Endothelial cell of umbilical vein (primary cell): ENCODE measurements around the gene ARPC2. TPM values are rescaled to one million over a fixed set of nuclear protein-coding genes. Genes with fewer than 3 reads are reported as not detected.

Source experiments
- BruUV-seq: library from RNA; stranded (reverse); fragments of 400-500 nt; replicated peaks from 2 replicates; lab custom pipeline; 2021; lab: Mats Ljungman, UMichigan
- CTCF ChIA-PET: fragments of 300-600, 350-600 bp; sonication (Branson Sonifier 250); formaldehyde crosslinking; loops from one replicate; lab custom pipeline; 2021; ENCODE audit warnings: antibody characterized with exemption, inconsistent platforms; lab: Charles Lee
- POLR2A ChIA-PET: fragments of 300-600, 350-600 bp; sonication (Branson Sonifier 250); formaldehyde crosslinking; loops from one replicate; lab custom pipeline; 2021; ENCODE audit warnings: antibody characterized with exemption, inconsistent platforms; lab: Charles Lee
- DNase-seq: peaks from one replicate; pipeline ENCODE4 v3.0.0-alpha.2; 2011; ENCODE audit warnings: low read depth, low spot score
- FAIRE-seq: peaks from 2 replicates; lab custom pipeline; 2011; peaks lifted over from hg19 to GRCh38; lab: Jason Lieb, UNC
- H2AFZ ChIP-seq: 2 replicates; pipeline ENCODE4 v1.6.0; 2012; ENCODE audit warnings: low read depth, low read length, control low read depth, inconsistent platforms
- H3K27ac ChIP-seq: 2 replicates; pipeline ENCODE4 v1.5.1; 2011; ENCODE audit warnings: low read depth, mild to moderate bottlenecking, control low read depth, low read length, moderate library complexity; ENCODE audit not compliant: insufficient read depth
- H3K27me3 ChIP-seq, 2 experiments: 2 replicates each; pipeline versions ENCODE4 v1.6.0 to v1.6.1; 2011; ENCODE audit warnings: low read length in 2 of 2, mixed read lengths in 1 of 2; ENCODE audit not compliant: control insufficient read depth in 2 of 2, insufficient read depth in 2 of 2
- H3K36me3 ChIP-seq, 2 experiments: 2 replicates in 1 of 2; 3 replicates in 1 of 2; pipeline ENCODE4 v1.5.1; 2011; ENCODE audit warnings: low read length in 2 of 2, mild to moderate bottlenecking in 1 of 2, moderate library complexity in 1 of 2; ENCODE audit not compliant: control insufficient read depth in 2 of 2, insufficient read depth in 2 of 2; ENCODE audit errors: extremely low read depth in 1 of 2
- H3K4me1 ChIP-seq: 3 replicates; pipeline ENCODE4 v1.5.1; 2011; ENCODE audit warnings: mild to moderate bottlenecking, low read length; ENCODE audit not compliant: control insufficient read depth, insufficient read depth; ENCODE audit errors: extremely low read depth
- H3K4me2 ChIP-seq: 2 replicates; pipeline ENCODE4 v1.6.1; 2011; ENCODE audit warnings: low read length, control low read depth, mixed read lengths; ENCODE audit not compliant: insufficient read depth
- H3K4me3 ChIP-seq, 3 experiments: fragments of 200-600 bp in 1 of 3; sonication (generic), shearing (Covaris generic) in 1 of 3; replicated peaks in 1 of 3; 2 replicates each; pipeline ENCODE4 v1.5.1; 2011 to 2016; ENCODE audit warnings: control low read depth in 3 of 3, low read length in 3 of 3, mild to moderate bottlenecking in 2 of 3, inconsistent platforms in 1 of 3, low read depth in 1 of 3, moderate library complexity in 1 of 3; ENCODE audit not compliant: insufficient read depth in 1 of 3
- H3K79me2 ChIP-seq: 2 replicates; pipeline ENCODE4 v1.6.0; 2012; ENCODE audit warnings: low read length, inconsistent platforms; ENCODE audit not compliant: control insufficient read depth, insufficient read depth
- H3K9ac ChIP-seq: replicated peaks from 2 replicates; pipeline ENCODE3; 2011; ENCODE audit warnings: low read length, control low read depth; ENCODE audit not compliant: insufficient read depth; ENCODE audit errors: extremely low read depth
- H3K9me1 ChIP-seq: replicated peaks from 3 replicates; pipeline ENCODE4 v1.6.0; 2011; ENCODE audit warnings: mild to moderate bottlenecking, low read length; ENCODE audit not compliant: control insufficient read depth, insufficient read depth; ENCODE audit errors: extremely low read depth
- H3K9me3 ChIP-seq: replicated peaks from 2 replicates; pipeline ENCODE4 v1.5.1; 2012; ENCODE audit warnings: low read length, inconsistent platforms; ENCODE audit not compliant: control insufficient read depth, insufficient read depth
- H4K20me1 ChIP-seq: replicated peaks from 2 replicates; pipeline ENCODE3; 2011; ENCODE audit warnings: mild to moderate bottlenecking, low read length; ENCODE audit not compliant: control insufficient read depth, insufficient read depth; ENCODE audit errors: extremely low read depth
- CTCF ChIP-seq, 2 donors: IDR thresholded peaks; 1 replicate in 1 of 2; 2 replicates in 1 of 2; pipeline ENCODE4 v1.5.1; 2011; ENCODE audit warnings: low read length in 2 of 2, mild to moderate bottlenecking in 2 of 2, moderate library complexity in 2 of 2, control low read depth in 1 of 2, inconsistent platforms in 1 of 2, low read depth in 1 of 2; ENCODE audit not compliant: insufficient read depth in 1 of 2; ENCODE audit errors: extremely low read depth in 1 of 2
- EZH2 ChIP-seq: IDR thresholded peaks from 2 replicates; pipeline ENCODE4 v1.6.1; 2012; ENCODE audit warnings: borderline replicate concordance, low read depth, mild to moderate bottlenecking, moderate library complexity, low read length, inconsistent platforms; ENCODE audit not compliant: severe bottlenecking
- FOS ChIP-seq: IDR thresholded peaks from 2 replicates; pipeline ENCODE4 v1.6.1; 2011; ENCODE audit warnings: mild to moderate bottlenecking, low read length, moderate library complexity, borderline replicate concordance; ENCODE audit not compliant: insufficient read depth
- GATA2 ChIP-seq: IDR thresholded peaks from 2 replicates; pipeline ENCODE4 v1.7.0; 2011; ENCODE audit warnings: low read depth, mild to moderate bottlenecking, moderate library complexity, mixed read lengths, low read length; ENCODE audit not compliant: insufficient read length, insufficient read depth
- JUN ChIP-seq: IDR thresholded peaks from 2 replicates; pipeline ENCODE4 v1.6.1; 2011; ENCODE audit warnings: borderline replicate concordance, low read depth; ENCODE audit not compliant: insufficient read length, insufficient read depth
- MAX ChIP-seq: IDR thresholded peaks from 2 replicates; pipeline ENCODE4 v1.6.1; 2011; ENCODE audit not compliant: insufficient read depth, insufficient read length
- MYC ChIP-seq: IDR thresholded peaks from one replicate; pipeline ENCODE4 v1.6.1; 2011; ENCODE audit warnings: mild to moderate bottlenecking, low read depth, low read length
- POLR2A ChIP-seq: IDR thresholded peaks from 2 replicates; pipeline ENCODE4 v1.6.1; 2012; ENCODE audit warnings: low read depth, mild to moderate bottlenecking, control low read depth, low read length
- POLR2AphosphoS5 ChIP-seq: IDR thresholded peaks from 2 replicates; pipeline ENCODE4 v1.6.1; 2012; ENCODE audit warnings: low read depth, mild to moderate bottlenecking, control low read depth, low read length, moderate library complexity; ENCODE audit not compliant: insufficient read depth
- dilution Hi-C: fragments of 300-500 bp; cut with MboI; formaldehyde crosslinking; loops from one replicate; pipeline ENCODE4 v1.15.0; 2019; ENCODE audit warnings: low sequenced_read_pairs; ENCODE audit not compliant: extremely low pct_ligation_motif_present
- intact Hi-C: fragments of 100-400 bp; cut with micrococcal nuclease; formaldehyde crosslinking; loops from one replicate; pipeline ENCODE4 v1.10.0; 2022
- polyA plus RNA-seq, 4 experiments: library from polyadenylated mRNA; depleted of rRNA in 3 of 4; stranded (reverse) in 3 of 4; unstranded in 1 of 4; fragments of >200 nt; gene quantifications; 2 replicates each; pipeline versions ENCODE4 v1.2.1 to v1.2.3, GENCODE V29; 2011 to 2012; ENCODE audit warnings: missing spikeins in 1 of 4
- total RNA-seq: library from RNA; stranded (reverse); gene quantifications from 2 replicates; pipeline ENCODE4 v1.2.3, GENCODE V29; 2021

The ARPC2 gene
- total and polyA plus RNA-seq, 2 donors (not counting 3 experiments of a cell fraction or from before 2014, with no cell fraction given): 417 to 455 TPM

- Histone ChIP-seq H2AFZ (no peak overlapping the region), H3K9ac (no peak overlapping the region), H3K9me3 (no peaks in the 10 kb centered on the region), H3K4me3 (no peak overlapping the region), H3K27ac (no peak overlapping the region), H4K20me1 (no peaks in the 10 kb centered on the region), H3K79me2 (no peaks in the 10 kb centered on the region), H3K9me1 (no peaks in the 10 kb centered on the region), H3K4me2 (no peak overlapping the region), H3K27me3 (no peaks in the 10 kb centered on the region), H3K4me1 (peaks cover 3% of the 10 kb centered on the region), H3K36me3 (peaks cover 55 to 57% of the 10 kb centered on the region in 2 experiments)
- no peak for FAIRE-seq
- POLR2A ChIA-PET: no interaction called here
- no peak for TF ChIP-seq MYC
- TF ChIP-seq MAX: no peak
- TF ChIP-seq JUN: no peak
- TF ChIP-seq POLR2A: no peak
- TF ChIP-seq FOS: no peak
- TF ChIP-seq EZH2: no peak
- TF ChIP-seq POLR2AphosphoS5: no peak
- no peak for TF ChIP-seq CTCF (IDR thresholded peaks at IDR 0.05; ENCODE audit: extremely low read depth in 1 of 2, insufficient read depth in 1 of 2, low read depth in 1 of 2, low read length in 2 of 2)
- no peak for TF ChIP-seq GATA2
- no peak for DNase-seq
- intact Hi-C loops: no loop called here
- dilution Hi-C loops: no loop called here
- BruUV-seq: no TSS peak
- CTCF ChIA-PET: interaction anchor here (1.2 to 1.6 kb wide), 2 partner anchors 9 to 11 kb away, joined by 4 read pairs; no protein-coding TSS in a partner anchor
Measured at GRCh38 chr2:218252509-218253231, 35.7 kb downstream of the ARPC2 start.
